A549 (cell line): ENCODE measurements around the gene IMP3. TPM values are rescaled to one million over a fixed set of nuclear protein-coding genes. Genes with fewer than 3 reads are reported as not detected.
"Not testable (repeated sequence)": the region's sequence is repeated elsewhere in the genome, so short reads cannot be mapped to it uniquely, and the experiment has no call there.

ENCODE experiments used
- ATAC-seq, 2 experiments: fragments of 200-7000 bp in 1 of 2; fragments of >200 bp in 1 of 2; cut with Nextera tagmentation in 1 of 2; cut with Tn5 transposase in 1 of 2; 3 replicates each; pipeline versions ENCODE4 v1.8.0 to v1.9.1; 2018 to 2020; ENCODE audit warnings: mild to moderate bottlenecking in 1 of 2, moderate library complexity in 1 of 2
- CTCF ChIA-PET: fragments of 300-600 bp; sonication (Branson Sonifier 250); formaldehyde crosslinking; extraction: SDS; loops from one replicate; lab custom pipeline; 2021; ENCODE audit warnings: antibody characterized with exemption, inconsistent platforms; lab: Yijun Ruan, JAX
- POLR2A ChIA-PET: fragments of 350-600 bp; formaldehyde crosslinking; extraction: SDS; loops from one replicate; lab custom pipeline; 2021; ENCODE audit warnings: antibody characterized with exemption, inconsistent platforms; lab: Yijun Ruan, JAX
- DNase-seq, 2 experiments: peaks; one replicate each; pipeline versions ENCODE4 v3.0.0 to v3.0.0-alpha.2; 2011 to 2016; ENCODE audit warnings: low read depth in 1 of 2, low spot score in 1 of 2
- FAIRE-seq: peaks from 2 replicates; lab custom pipeline; 2011; peaks lifted over from hg19 to GRCh38; lab: Jason Lieb, UNC
- H3K27ac ChIP-seq, 2 experiments: fragments of >200 bp; sonication (Bioruptor Twin); formaldehyde crosslinking; 3 replicates each; pipeline ENCODE4 v1.5.1; 2016 to 2017
- H3K4me1 ChIP-seq: fragments of >200 bp; sonication (Bioruptor Twin); formaldehyde crosslinking; 3 replicates; pipeline ENCODE4 v1.6.1; 2016
- H3K4me2 ChIP-seq: fragments of >200 bp; sonication (Bioruptor Twin); formaldehyde crosslinking; 3 replicates; pipeline ENCODE4 v1.6.1; 2016
- H3K4me3 ChIP-seq: fragments of >200 bp; sonication (Bioruptor Twin); formaldehyde crosslinking; 3 replicates; pipeline ENCODE4 v1.5.1; 2016
- H3K9me3 ChIP-seq: fragments of >200 bp; sonication (Bioruptor Twin); formaldehyde crosslinking; 3 replicates; pipeline ENCODE4 v1.6.1; 2016
- CBX8 ChIP-seq: fragments of 200-600 bp; sonication (generic); IDR thresholded peaks from 2 replicates; pipeline ENCODE4 v1.6.1; 2016
- CHD2 ChIP-seq: fragments of 150-350 bp; IDR thresholded peaks from 2 replicates; pipeline ENCODE4 v1.6.1; 2014; ENCODE audit warnings: low read length; ENCODE audit not compliant: partially characterized antibody
- CHD4 ChIP-seq: fragments of 200-600 bp; sonication (generic); IDR thresholded peaks from 2 replicates; pipeline ENCODE4 v1.6.1; 2016; ENCODE audit warnings: antibody characterized with exemption, mild to moderate bottlenecking, borderline replicate concordance
- RAD21 ChIP-seq, 2 experiments: fragments of >200 bp in 1 of 2; sonication (Bioruptor Twin) in 1 of 2; formaldehyde crosslinking in 1 of 2; IDR thresholded peaks in 1 of 2; conservative IDR thresholded peaks in 1 of 2; 2 replicates in 1 of 2; 3 replicates in 1 of 2; pipeline ENCODE4 v1.6.1; 2012 to 2018; ENCODE audit warnings: inconsistent platforms in 1 of 2
- SMC3 ChIP-seq: fragments of >200 bp; sonication (Bioruptor Twin); formaldehyde crosslinking; IDR thresholded peaks from 3 replicates; pipeline ENCODE4 v1.6.1; 2018; ENCODE audit warnings: inconsistent platforms
- WGBS: methylation state at CpG from one replicate; pipeline ENCODE4 v1.1.6; 2017; ENCODE audit errors: missing lambda C conversion rate; 5-methylcytosine and 5-hydroxymethylcytosine counted together
- polyA plus RNA-seq, 4 experiments: library from polyadenylated mRNA; depleted of rRNA in 3 of 4; stranded (reverse); fragments of >200 nt; fragmentation: RNase III in 1 of 4; extraction: RNeasy Plus Mini Kit Qiagen cat#74134 plus additional on column Dnase treatment in 1 of 4; gene quantifications; 2 replicates in 3 of 4; 3 replicates in 1 of 4; pipeline ENCODE4 v1.2.3, GENCODE V29; 2011 to 2017
- TF ChIP-seq, protein P1 (sequence below): fragments of >200 bp; sonication (Bioruptor Twin); formaldehyde crosslinking; IDR thresholded peaks from 3 replicates; pipeline ENCODE4 v1.5.1; 2016

The IMP3 gene
- polyA plus RNA-seq, 2 of the 4 experiments (the other 2 are of a cell fraction): 90.0 to 94.7 TPM

DNA sequence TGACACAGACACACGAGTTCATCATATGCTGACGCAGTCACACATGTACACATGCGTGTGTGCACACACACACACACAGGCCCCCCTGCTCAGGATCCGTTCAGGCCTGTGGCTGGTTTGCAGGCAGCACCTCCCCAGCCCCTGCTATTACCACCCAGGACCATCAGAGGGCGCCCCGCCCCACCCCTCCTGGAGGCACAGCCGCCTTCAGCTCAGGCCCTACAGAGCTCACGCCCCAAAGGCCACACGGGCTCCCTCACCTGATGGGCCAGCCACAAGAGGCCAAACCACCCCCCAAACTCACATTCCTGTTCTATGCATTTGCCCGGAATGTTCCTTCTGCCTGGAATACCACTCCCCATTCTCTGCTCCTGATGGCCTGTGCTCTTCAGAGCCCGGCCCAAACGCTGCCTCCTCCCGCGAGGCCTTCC, 46.2 kb upstream of the IMP3 start:
- WGBS: 40% methylated on average over 11 of the region's 14 CpGs
- ATAC-seq: peak; percentile 60 to 88
- H3K4me2 ChIP-seq: not testable (repeated sequence)
- TF ChIP-seq SMC3: peak; percentile 70
- peak; percentile 68 to 73 for TF ChIP-seq RAD21 (conservative IDR thresholded peaks at IDR 0.05 in 1 of 2, IDR thresholded peaks at IDR 0.05 in 1 of 2)
- TF ChIP-seq, protein P1, sequence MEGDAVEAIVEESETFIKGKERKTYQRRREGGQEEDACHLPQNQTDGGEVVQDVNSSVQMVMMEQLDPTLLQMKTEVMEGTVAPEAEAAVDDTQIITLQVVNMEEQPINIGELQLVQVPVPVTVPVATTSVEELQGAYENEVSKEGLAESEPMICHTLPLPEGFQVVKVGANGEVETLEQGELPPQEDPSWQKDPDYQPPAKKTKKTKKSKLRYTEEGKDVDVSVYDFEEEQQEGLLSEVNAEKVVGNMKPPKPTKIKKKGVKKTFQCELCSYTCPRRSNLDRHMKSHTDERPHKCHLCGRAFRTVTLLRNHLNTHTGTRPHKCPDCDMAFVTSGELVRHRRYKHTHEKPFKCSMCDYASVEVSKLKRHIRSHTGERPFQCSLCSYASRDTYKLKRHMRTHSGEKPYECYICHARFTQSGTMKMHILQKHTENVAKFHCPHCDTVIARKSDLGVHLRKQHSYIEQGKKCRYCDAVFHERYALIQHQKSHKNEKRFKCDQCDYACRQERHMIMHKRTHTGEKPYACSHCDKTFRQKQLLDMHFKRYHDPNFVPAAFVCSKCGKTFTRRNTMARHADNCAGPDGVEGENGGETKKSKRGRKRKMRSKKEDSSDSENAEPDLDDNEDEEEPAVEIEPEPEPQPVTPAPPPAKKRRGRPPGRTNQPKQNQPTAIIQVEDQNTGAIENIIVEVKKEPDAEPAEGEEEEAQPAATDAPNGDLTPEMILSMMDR: peak; percentile 69
- TF ChIP-seq, all 56 proteins: peak for 3; not testable (repeated sequence) for 53
- H3K9me3 ChIP-seq, H3K27ac ChIP-seq, H3K4me1 ChIP-seq, H3K4me3 ChIP-seq, POLR2A ChIA-PET: not testable (repeated sequence)
- CTCF ChIA-PET: interaction anchor here (0.5 to 23.4 kb wide), 45 partner anchors 9 to 1382 kb away, joined by 3 to 394 read pairs (median 5); partner anchors contain the start of genes CSPG4, IMP3, MAN2C1 and PTPN9
- DNase-seq: peak; percentile 79
- FAIRE-seq: peak; percentile 94

DNA sequence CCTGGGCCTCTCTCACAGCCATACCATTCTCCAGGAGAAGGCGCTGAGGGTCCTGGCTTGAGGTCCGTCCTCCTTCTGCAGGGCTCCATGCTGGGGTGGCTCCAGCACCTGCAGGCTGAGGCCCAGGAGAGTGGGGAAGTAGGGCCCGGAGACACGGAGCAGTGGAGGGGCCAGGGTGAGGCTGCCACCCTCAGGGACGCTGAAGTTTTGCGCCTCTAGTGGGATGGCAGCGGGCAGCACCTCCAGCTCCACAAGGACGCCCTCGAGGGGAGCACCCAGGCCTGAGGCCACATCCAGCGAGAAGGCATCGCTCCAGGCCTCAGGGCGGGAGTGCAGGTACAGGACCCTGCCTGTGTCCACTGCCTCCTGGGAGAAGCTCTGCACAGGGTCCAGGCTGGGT, 45.2 kb upstream of the IMP3 start:
- Histone ChIP-seq H3K27ac (no peak overlapping the region), H3K4me3 (no peak overlapping the region), H3K4me1 (no peaks in the 10 kb centered on the region)
- POLR2A ChIA-PET: interaction anchor here (0.6 kb wide), 1 partner anchor 56 kb away, joined by 3 read pairs; no protein-coding TSS in a partner anchor
- TF ChIP-seq RAD21 (conservative IDR thresholded peaks at IDR 0.05 in 1 of 2, IDR thresholded peaks at IDR 0.05 in 1 of 2): peak in 1 of 2 experiments; percentile 28; a peak in 1 of 5 replicates
- TF ChIP-seq CBX8: no peak
- TF ChIP-seq, all 56 proteins: peak for 1
- CTCF ChIA-PET: interaction anchor here (0.6 to 23.4 kb wide), 27 partner anchors 9 to 317 kb away, joined by 3 to 394 read pairs (median 8); partner anchors contain the start of genes CSPG4, IMP3, MAN2C1 and PTPN9
- Histone ChIP-seq H3K4me2 (no peak overlapping the region), H3K9me3 (no peaks in the 10 kb centered on the region)
- WGBS: 44% methylated on average over 9 of the region's 12 CpGs
- peak in 1 of 2 experiments; percentile 37 for DNase-seq
- ATAC-seq: peak; percentile 32 to 44; a peak in 4 of 6 replicates
- FAIRE-seq: no peak

DNA sequence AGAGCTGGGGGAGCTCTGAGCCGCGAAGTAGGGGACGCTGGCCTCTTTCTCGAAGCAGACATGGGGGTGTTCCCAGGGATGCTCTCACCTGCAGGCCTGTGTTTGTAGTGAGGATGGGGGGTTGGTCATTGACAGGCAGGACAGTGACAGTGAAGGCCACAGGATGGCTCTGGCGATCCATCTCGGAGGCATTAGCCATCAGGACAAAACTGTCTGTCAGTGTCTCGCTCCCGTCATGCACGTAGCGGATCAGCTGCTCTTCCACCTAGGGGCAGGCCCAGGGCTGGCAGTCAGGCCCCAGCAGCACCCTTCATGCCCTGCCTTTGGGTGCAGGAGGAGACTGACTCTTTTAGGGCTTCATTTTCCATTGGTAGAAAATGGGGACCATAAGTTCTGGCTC, 44.6 kb upstream of the IMP3 start:
- POLR2A ChIA-PET: interaction anchor here (0.6 to 1.0 kb wide), 2 partner anchors 46 to 56 kb away, joined by 3 to 6 read pairs; no protein-coding TSS in a partner anchor
- ATAC-seq: no peak
- Histone ChIP-seq H3K4me3 (no peak overlapping the region), H3K4me1 (no peaks in the 10 kb centered on the region)
- TF ChIP-seq CHD4 (no peak), RAD21 (conservative IDR thresholded peaks at IDR 0.05 in 1 of 2, IDR thresholded peaks at IDR 0.05 in 1 of 2) (peak in 1 of 2 experiments; percentile 25; a peak in 1 of 5 replicates), CHD2 (no peak)
- TF ChIP-seq, all 56 proteins: peak for 1
- peak in 1 of 2 experiments; percentile 47 for DNase-seq
- WGBS: 89% methylated on average over 10 of the region's 10 CpGs
- Histone ChIP-seq H3K4me2 (no peak overlapping the region), H3K9me3 (no peaks in the 10 kb centered on the region), H3K27ac (no peak overlapping the region)
- no peak for FAIRE-seq
- CTCF ChIA-PET: interaction anchor here (0.6 to 23.4 kb wide), 30 partner anchors 10 to 508 kb away, joined by 3 to 394 read pairs (median 7); partner anchors contain the start of genes IMP3, MAN2C1 and SNUPN

DNA sequence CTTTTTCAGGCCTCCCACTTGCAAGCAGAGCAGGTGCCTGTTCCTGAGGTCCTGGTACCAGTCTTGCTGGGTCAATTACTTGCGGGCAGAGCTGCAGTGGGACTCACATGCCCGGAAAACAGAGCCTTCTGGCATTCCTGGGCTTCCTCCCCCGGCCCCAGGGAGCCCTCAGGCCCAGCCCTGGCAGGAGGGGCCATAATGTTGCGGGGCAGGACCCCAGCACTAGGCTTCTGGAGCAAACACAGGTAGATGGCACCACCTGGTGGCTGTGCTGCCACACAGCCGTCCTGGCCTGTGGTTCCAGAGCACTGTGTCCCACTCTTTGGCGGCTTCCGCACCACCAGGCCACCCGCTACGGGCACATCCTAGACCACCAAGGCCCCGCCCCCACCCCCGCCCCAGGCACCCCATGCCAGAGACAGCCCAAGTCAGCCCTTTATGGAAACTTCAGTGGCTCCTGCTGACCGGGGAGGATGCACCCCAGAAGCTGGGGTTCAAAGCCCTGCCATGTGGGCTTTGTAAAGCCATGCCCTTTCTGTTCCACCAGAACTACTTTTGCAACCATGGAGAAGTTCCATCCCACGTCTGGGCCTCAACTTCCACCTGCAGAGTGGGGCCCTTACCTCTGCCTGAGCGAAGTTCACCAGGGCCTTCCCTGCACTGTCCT, 43.8 kb upstream of the IMP3 start:
- H3K4me1 ChIP-seq, H3K9me3 ChIP-seq, H3K4me3 ChIP-seq: not testable (repeated sequence)
- DNase-seq (peak; percentile 73 to 92), FAIRE-seq (peak; percentile 51), ATAC-seq (peak; percentile 75 to 90)
- CTCF ChIA-PET: interaction anchor here (0.6 to 23.4 kb wide), 36 partner anchors 11 to 322 kb away, joined by 3 to 394 read pairs (median 5); partner anchors contain the start of genes IMP3, MAN2C1, PTPN9 and SNUPN
- TF ChIP-seq SMC3: peak; percentile 90
- TF ChIP-seq RAD21 (conservative IDR thresholded peaks at IDR 0.05 in 1 of 2, IDR thresholded peaks at IDR 0.05 in 1 of 2): peak; percentile 93 to 99
- TF ChIP-seq, protein P1: peak; percentile 96
- Histone ChIP-seq H3K4me2 (peak overlapping the region; percentile 32; the same call in 2 of the 3 replicates), H3K27ac (0 out of 6 replicates have a peak overlapping the region, but pooled peaks of 1 of the 2 experiments have one; percentile 41)
- POLR2A ChIA-PET: interaction anchor here (0.6 to 1.0 kb wide), 2 partner anchors 44 to 45 kb away, joined by 4 to 6 read pairs; partner anchors contain the start of gene IMP3
- 26% methylated on average over 11 of the region's 14 CpGs for WGBS
